Loucy (cell line): ENCODE data around the gene EPB41L5.
"Not testable (repeated sequence)": the region's sequence is repeated elsewhere in the genome, so short reads cannot be mapped to it uniquely, and the experiment has no call there.

Experiments
- CTCF ChIP-seq: fragments of 200-600 bp; sonication (generic); conservative IDR thresholded peaks from 2 replicates; pipeline ENCODE4 v1.5.1; 2014; ENCODE audit warnings: mild to moderate bottlenecking, antibody characterized with exemption, low read length
- EZH2phosphoT487 ChIP-seq: fragments of 200-600 bp; IDR thresholded peaks from 2 replicates; pipeline ENCODE4 v1.6.1; 2018; ENCODE audit warnings: antibody characterized with exemption, mild to moderate bottlenecking, moderate library complexity, borderline replicate concordance

- TF ChIP-seq CTCF, EZH2phosphoT487: not testable (repeated sequence)
Observed at GRCh38 chr2:120068040-120068658, 55.3 kb downstream of the EPB41L5 start.
